Vagina (tissue), 2 donors: Measurements from ENCODE around the gene CLHC1. TPM values are rescaled to one million over a fixed set of nuclear protein-coding genes. Genes with fewer than 3 reads are reported as not detected.

ENCODE experiments used
- DNase-seq, 2 donors: peaks; one replicate each; pipeline ENCODE4 v3.0.0-alpha.2; 2017; ENCODE audit errors: extremely low spot score in 2 of 2
- H3K27ac ChIP-seq: fragments of 200-600 bp; sonication (generic); one replicate; pipeline ENCODE4 v1.5.1; 2019
- H3K27me3 ChIP-seq: fragments of 200-600 bp; sonication (generic); one replicate; pipeline ENCODE4 v1.5.1; 2019
- H3K36me3 ChIP-seq, 2 donors: fragments of 200-600 bp; sonication (generic); one replicate each; pipeline ENCODE4 v1.5.1; 2017 to 2019
- H3K4me1 ChIP-seq: fragments of 200-600 bp; sonication (generic); one replicate; pipeline ENCODE4 v1.5.1; 2019
- H3K4me3 ChIP-seq, 2 donors: fragments of 200-600 bp; sonication (generic); 1 replicate in 1 of 2; 2 replicates in 1 of 2; pipeline ENCODE4 v1.5.1; 2016 to 2019
- H3K9me3 ChIP-seq: fragments of 200-600 bp; sonication (generic); one replicate; pipeline ENCODE4 v1.5.1; 2019
- POLR2A ChIP-seq, 2 donors: fragments of 450-650 bp; IDR thresholded peaks; one replicate each; pipeline ENCODE4 v1.6.1; 2017; ENCODE audit warnings: antibody characterized with exemption in 2 of 2, mild to moderate bottlenecking in 2 of 2, moderate library complexity in 2 of 2
- POLR2AphosphoS5 ChIP-seq, 2 donors: sonication (generic); formaldehyde crosslinking; IDR thresholded peaks; one replicate each; pipeline ENCODE4 v1.9.0; 2017; ENCODE audit warnings: antibody characterized with exemption in 2 of 2, mild to moderate bottlenecking in 2 of 2, low read depth in 1 of 2; ENCODE audit not compliant: insufficient read depth in 1 of 2
- intact Hi-C: fragments of 100-400 bp; cut with DNase I; formaldehyde crosslinking; loops from one replicate; pipeline ENCODE4 v1.15.1; 2023
- total RNA-seq: library from RNA; depleted of rRNA; stranded (reverse); fragments of >200 nt; gene quantifications from one replicate; pipeline ENCODE4 v1.2.3, GENCODE V29; 2016
- TF ChIP-seq, protein P1 (sequence below), 3 experiments: fragments of 450-650 bp in 2 of 3; fragments of 200-600 bp in 1 of 3; sonication (generic) in 1 of 3; IDR thresholded peaks; one replicate each; pipeline ENCODE4 v1.5.1; 2017 to 2019; ENCODE audit warnings: antibody characterized with exemption in 3 of 3, mild to moderate bottlenecking in 2 of 3, moderate library complexity in 2 of 3

CLHC1 gene
- total RNA-seq, 1 donor from 2014 or later: 4.7 TPM

DNA sequence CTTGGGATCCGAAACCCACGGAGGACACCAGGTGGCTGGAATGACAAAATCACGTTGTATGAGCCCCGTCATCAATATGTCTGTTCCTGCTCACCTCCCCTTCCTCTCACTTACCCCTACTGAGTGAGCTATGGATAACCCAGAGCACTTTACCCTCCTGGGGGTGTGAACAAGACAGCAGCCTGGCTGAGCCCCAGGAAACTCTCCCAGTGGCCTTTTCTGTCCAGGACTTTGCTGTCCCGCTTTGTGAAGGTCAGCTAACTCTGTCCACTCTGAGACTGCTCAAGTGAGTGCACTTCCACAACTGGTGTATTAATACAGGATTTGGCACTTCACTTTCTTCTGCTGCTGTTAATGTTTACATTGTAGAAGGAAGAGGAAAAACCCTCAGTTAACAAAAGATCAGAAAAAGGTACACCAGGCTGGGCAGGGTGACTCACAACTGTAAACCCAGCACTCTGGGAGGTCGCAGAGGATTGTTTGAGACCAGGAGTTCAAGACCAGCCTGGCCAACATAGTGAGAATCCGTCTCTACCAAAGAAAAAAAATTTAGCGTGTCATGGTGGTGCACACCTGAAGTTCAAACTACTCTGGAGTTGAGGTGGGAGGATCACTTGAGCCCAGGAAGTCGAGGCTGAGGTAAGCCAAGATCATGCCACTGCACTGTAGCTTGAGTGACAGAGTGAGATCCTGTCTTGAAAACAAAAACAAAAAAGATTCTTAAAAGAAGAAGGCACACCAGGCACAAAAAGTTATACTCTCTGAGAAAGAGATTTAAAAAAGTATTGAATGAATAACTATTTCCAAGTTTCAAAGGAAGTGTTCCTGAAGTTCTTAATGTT lies 90.3 kb downstream of the CLHC1 start:
- H3K4me3 ChIP-seq: no peak overlapping the region
- DNase-seq: no peak
- peaks cover 3% of the 10 kb centered on the region for H3K4me1 ChIP-seq
- TF ChIP-seq, protein P1, sequence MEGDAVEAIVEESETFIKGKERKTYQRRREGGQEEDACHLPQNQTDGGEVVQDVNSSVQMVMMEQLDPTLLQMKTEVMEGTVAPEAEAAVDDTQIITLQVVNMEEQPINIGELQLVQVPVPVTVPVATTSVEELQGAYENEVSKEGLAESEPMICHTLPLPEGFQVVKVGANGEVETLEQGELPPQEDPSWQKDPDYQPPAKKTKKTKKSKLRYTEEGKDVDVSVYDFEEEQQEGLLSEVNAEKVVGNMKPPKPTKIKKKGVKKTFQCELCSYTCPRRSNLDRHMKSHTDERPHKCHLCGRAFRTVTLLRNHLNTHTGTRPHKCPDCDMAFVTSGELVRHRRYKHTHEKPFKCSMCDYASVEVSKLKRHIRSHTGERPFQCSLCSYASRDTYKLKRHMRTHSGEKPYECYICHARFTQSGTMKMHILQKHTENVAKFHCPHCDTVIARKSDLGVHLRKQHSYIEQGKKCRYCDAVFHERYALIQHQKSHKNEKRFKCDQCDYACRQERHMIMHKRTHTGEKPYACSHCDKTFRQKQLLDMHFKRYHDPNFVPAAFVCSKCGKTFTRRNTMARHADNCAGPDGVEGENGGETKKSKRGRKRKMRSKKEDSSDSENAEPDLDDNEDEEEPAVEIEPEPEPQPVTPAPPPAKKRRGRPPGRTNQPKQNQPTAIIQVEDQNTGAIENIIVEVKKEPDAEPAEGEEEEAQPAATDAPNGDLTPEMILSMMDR (IDR thresholded peaks at IDR 0.05): no peak
- TF ChIP-seq POLR2A (IDR thresholded peaks at IDR 0.05): no peak
- TF ChIP-seq POLR2AphosphoS5 (IDR thresholded peaks at IDR 0.05; ENCODE audit: insufficient read depth in 1 of 2, low read depth in 1 of 2): no peak
- no peaks in the 10 kb centered on the region for H3K36me3 ChIP-seq
- no peak overlapping the region for H3K27ac ChIP-seq
- intact Hi-C loops: no loop called here
- H3K27me3 ChIP-seq: no peaks in the 10 kb centered on the region
- H3K9me3 ChIP-seq: no peaks in the 10 kb centered on the region

DNA sequence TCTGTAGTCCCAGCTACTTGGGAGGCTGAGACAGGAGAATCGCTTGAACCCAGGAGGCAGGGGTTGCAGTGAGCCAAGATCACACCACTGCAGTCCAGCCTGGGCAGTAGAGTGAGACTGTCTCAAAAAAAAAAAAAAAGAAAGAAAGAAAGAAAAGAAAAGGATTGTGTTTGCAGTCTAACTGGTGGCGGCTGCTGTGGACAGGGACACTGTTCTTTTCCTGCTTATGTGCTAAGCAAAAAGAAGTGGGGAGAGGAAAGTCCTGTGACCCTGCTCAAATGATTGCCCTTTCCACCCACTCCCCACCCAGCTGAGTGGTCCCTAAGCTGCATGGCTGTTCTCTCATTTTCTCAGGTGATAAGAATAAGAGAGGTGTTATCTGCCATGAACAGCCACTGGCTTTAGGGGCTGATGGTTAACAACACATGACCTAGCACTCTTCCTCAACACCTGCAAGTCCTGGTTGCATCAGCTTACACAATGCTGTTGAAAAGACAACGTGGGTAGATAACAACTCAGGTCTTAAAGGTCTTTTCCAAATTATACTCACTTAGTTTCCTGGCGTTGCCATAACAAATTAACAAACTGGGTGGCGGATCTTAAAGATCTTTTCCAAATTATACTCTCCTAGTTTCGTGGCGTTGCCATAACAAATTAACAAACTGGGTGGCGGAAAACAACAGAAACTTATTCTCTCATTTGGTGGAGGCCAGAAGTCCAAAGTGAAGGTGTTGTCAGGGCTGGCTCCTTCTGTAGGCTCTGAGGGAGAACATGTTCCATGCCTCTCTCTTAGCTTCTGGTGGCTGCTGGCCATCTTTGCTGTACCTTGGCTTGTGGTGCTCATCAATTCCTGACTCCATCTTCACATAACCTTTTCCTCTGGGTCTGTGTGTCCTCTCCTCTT lies 91.5 kb downstream of the CLHC1 start:
- TF ChIP-seq, protein P1 (IDR thresholded peaks at IDR 0.05): no peak
- no peak for TF ChIP-seq POLR2A (IDR thresholded peaks at IDR 0.05)
- no peak for TF ChIP-seq POLR2AphosphoS5 (IDR thresholded peaks at IDR 0.05; ENCODE audit: insufficient read depth in 1 of 2, low read depth in 1 of 2)
- Histone ChIP-seq H3K36me3 (no peaks in the 10 kb centered on the region), H3K4me1 (peaks cover 13% of the 10 kb centered on the region), H3K4me3 (no peak overlapping the region), H3K27me3 (no peaks in the 10 kb centered on the region), H3K27ac (no peak overlapping the region), H3K9me3 (no peaks in the 10 kb centered on the region)
- intact Hi-C loops: no loop called here
- DNase-seq: no peak

DNA sequence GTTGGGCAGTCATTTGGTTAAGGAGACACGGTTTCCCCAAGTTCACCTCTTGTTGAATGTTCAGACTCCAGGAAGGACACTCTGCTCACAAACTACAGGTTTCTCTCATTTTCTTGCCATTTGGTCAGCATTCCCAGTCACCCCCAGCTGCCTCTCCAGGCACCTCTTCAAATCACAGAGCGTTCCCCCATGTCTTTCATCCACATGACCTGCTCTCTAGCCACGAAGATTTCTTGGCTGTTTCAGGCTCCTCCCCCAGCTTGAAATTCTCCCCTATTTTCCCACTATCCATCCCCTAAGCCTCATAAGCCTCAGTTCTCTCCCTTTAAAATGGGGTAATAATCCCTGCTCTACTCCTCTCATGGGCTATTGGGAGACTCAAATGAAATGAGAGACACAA lies 92.8 kb downstream of the CLHC1 start:
- no peaks in the 10 kb centered on the region for H3K27me3 ChIP-seq
- DNase-seq: no peak
- H3K36me3 ChIP-seq: no peaks in the 10 kb centered on the region
- H3K27ac ChIP-seq: no peak overlapping the region
- H3K4me1 ChIP-seq: peaks cover 19% of the 10 kb centered on the region
- no peak overlapping the region for H3K4me3 ChIP-seq
- TF ChIP-seq POLR2A (IDR thresholded peaks at IDR 0.05) (no peak), POLR2AphosphoS5 (IDR thresholded peaks at IDR 0.05; ENCODE audit: insufficient read depth in 1 of 2, low read depth in 1 of 2) (no peak)
- TF ChIP-seq, protein P1 (IDR thresholded peaks at IDR 0.05): no peak
- no peaks in the 10 kb centered on the region for H3K9me3 ChIP-seq
- intact Hi-C loops: no loop called here

DNA sequence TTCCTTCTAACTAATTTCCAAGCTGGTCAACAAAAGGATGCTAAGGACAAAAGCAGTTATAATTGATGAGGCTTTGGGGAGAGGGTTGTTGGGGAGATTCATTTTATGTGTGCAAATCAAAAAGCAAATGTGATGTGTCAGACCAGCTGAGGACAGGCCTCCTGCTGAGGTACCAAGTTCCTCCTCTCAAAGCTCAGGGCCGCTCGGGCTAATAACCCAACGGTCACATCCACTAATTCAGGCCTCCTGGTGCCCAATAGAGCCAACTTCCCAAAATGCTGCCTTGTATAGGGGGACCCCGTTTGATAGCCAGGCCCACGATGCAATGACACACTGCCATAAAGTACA lies 93.2 kb downstream of the CLHC1 start:
- Histone ChIP-seq H3K36me3 (no peaks in the 10 kb centered on the region), H3K4me3 (no peak overlapping the region), H3K9me3 (no peaks in the 10 kb centered on the region), H3K27ac (no peak overlapping the region), H3K27me3 (no peaks in the 10 kb centered on the region), H3K4me1 (peaks cover 24% of the 10 kb centered on the region)
- no peak for DNase-seq
- intact Hi-C loops: no loop called here
- no peak for TF ChIP-seq POLR2AphosphoS5 (IDR thresholded peaks at IDR 0.05; ENCODE audit: insufficient read depth in 1 of 2, low read depth in 1 of 2)
- no peak for TF ChIP-seq POLR2A (IDR thresholded peaks at IDR 0.05)
- TF ChIP-seq, protein P1 (IDR thresholded peaks at IDR 0.05): no peak
